Stomach (tissue), 4 donors: ENCODE data around the gene CELF4.

ENCODE experiments used
- CTCF ChIP-seq, 7 experiments: fragments of 450-650 bp in 4 of 7; fragments of 200-600 bp in 3 of 7; sonication (generic) in 3 of 7; IDR thresholded peaks; one replicate each; pipeline ENCODE4 v1.5.1; 2016 to 2019; ENCODE audit warnings: antibody characterized with exemption in 7 of 7, control low read depth in 2 of 7, mild to moderate bottlenecking in 1 of 7
- EP300 ChIP-seq: sonication (generic); formaldehyde crosslinking; IDR thresholded peaks from one replicate; pipeline ENCODE4 v1.6.1; 2017; ENCODE audit warnings: antibody characterized with exemption
- POLR2A ChIP-seq, 4 donors: fragments of 450-650 bp; IDR thresholded peaks; one replicate each; pipeline ENCODE4 v1.6.1; 2016; ENCODE audit warnings: antibody characterized with exemption in 4 of 4, control low read depth in 2 of 4, mild to moderate bottlenecking in 1 of 4, moderate library complexity in 1 of 4
- POLR2AphosphoS5 ChIP-seq, 3 donors: sonication (generic); formaldehyde crosslinking; IDR thresholded peaks; one replicate each; pipeline ENCODE4 v1.6.1; 2016; ENCODE audit warnings: antibody characterized with exemption in 3 of 3

DNA sequence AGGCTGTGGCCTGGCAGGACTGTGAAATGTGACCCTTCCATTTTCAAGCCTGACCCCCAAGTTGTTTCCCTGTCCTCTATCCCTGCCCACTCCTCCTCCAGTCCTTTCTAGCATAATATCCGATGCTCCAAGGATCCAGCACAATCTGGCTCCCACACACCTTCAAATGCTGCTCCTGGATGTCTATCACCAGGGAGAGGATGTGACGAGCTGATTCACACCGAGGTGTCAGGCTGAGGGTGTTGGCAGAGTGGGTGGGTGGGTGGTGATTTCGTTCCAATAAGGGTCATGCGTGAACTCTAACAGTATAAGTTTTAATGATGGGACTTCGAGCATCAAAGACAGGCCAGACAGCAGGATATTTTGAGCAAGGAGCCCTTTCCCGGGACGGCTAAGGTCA, 107.8 kb downstream of the CELF4 start:
- TF ChIP-seq CTCF (IDR thresholded peaks at IDR 0.05) (no peak), POLR2A (IDR thresholded peaks at IDR 0.05) (no peak), EP300 (no peak), POLR2AphosphoS5 (IDR thresholded peaks at IDR 0.05) (no peak)
